ENCODE results near the gene P2RY12. TPM values are rescaled to one million over a fixed set of nuclear protein-coding genes. Genes with fewer than 3 reads are reported as not detected.

P2RY12 gene
- total and polyA plus RNA-seq, 2 donors (not counting 3 experiments of a cell fraction or from before 2014, with no cell fraction given): not detected

- Histone ChIP-seq H3K27ac (ENCODE audit: insufficient read depth, low read depth, low read length) (no peak overlapping the region), H3K36me3 (ENCODE audit: control insufficient read depth in 2 of 2, extremely low read depth in 1 of 2, insufficient read depth in 2 of 2, low read length in 2 of 2) (no peaks in the 10 kb centered on the region), H2AFZ (ENCODE audit: low read depth, low read length) (no peak overlapping the region), H3K9me1 (replicated peaks; ENCODE audit: control insufficient read depth, extremely low read depth, insufficient read depth, low read length) (no peaks in the 10 kb centered on the region), H4K20me1 (replicated peaks; ENCODE audit: control insufficient read depth, extremely low read depth, insufficient read depth, low read length) (no peaks in the 10 kb centered on the region), H3K4me3 (replicated peaks in 1 of 3; ENCODE audit: insufficient read depth in 1 of 3, low read depth in 1 of 3, low read length in 3 of 3) (no peak overlapping the region), H3K79me2 (ENCODE audit: control insufficient read depth, insufficient read depth, low read length) (no peaks in the 10 kb centered on the region), H3K4me2 (ENCODE audit: insufficient read depth, low read length) (no peak overlapping the region), H3K9me3 (replicated peaks; ENCODE audit: control insufficient read depth, insufficient read depth, low read length) (no peaks in the 10 kb centered on the region), H3K9ac (replicated peaks; ENCODE audit: extremely low read depth, insufficient read depth, low read length) (no peak overlapping the region), H3K27me3 (ENCODE audit: control insufficient read depth in 2 of 2, insufficient read depth in 2 of 2, low read length in 2 of 2) (no peaks in the 10 kb centered on the region), H3K4me1 (ENCODE audit: control insufficient read depth, extremely low read depth, insufficient read depth, low read length) (no peaks in the 10 kb centered on the region)
- DNase-seq (ENCODE audit: low read depth, low spot score): no peak
- ChIA-PET POLR2A (no interaction called here), CTCF (interaction anchor here (0.6 to 1.4 kb wide), 3 partner anchors 11 to 1736 kb away, joined by 3 to 4 read pairs (median 4); no protein-coding TSS in a partner anchor)
- TF ChIP-seq CTCF (IDR thresholded peaks at IDR 0.05; ENCODE audit: extremely low read depth in 1 of 2, insufficient read depth in 1 of 2, low read depth in 1 of 2, low read length in 2 of 2) (no peak), FOS (IDR thresholded peaks at IDR 0.05; ENCODE audit: borderline replicate concordance, insufficient read depth, low read length) (no peak), EZH2 (IDR thresholded peaks at IDR 0.05; ENCODE audit: borderline replicate concordance, low read depth, low read length, severe bottlenecking) (no peak), MYC (IDR thresholded peaks at IDR 0.05; ENCODE audit: low read depth, low read length) (no peak), POLR2A (IDR thresholded peaks at IDR 0.05; ENCODE audit: low read depth, low read length) (no peak), GATA2 (IDR thresholded peaks at IDR 0.05; ENCODE audit: insufficient read depth, insufficient read length, low read depth, low read length) (no peak), POLR2AphosphoS5 (IDR thresholded peaks at IDR 0.05; ENCODE audit: insufficient read depth, low read depth, low read length) (no peak), MAX (IDR thresholded peaks at IDR 0.05; ENCODE audit: insufficient read depth, insufficient read length) (no peak), JUN (IDR thresholded peaks at IDR 0.05; ENCODE audit: borderline replicate concordance, insufficient read depth, insufficient read length, low read depth) (no peak)
- no peak for FAIRE-seq
- BruUV-seq (replicated peaks): no TSS peak
- dilution Hi-C loops (cut with MboI; ENCODE audit: extremely low pct_ligation_motif_present, low sequenced_read_pairs): no loop called here
- intact Hi-C loops (cut with micrococcal nuclease): no loop called here
Observed at GRCh38 chr3:151331696-151332095, 52.9 kb downstream of the P2RY12 start.
